Caki2 (cell line): ENCODE data around the gene OSER1. TPM values are rescaled to one million over a fixed set of nuclear protein-coding genes. Genes with fewer than 3 reads are reported as not detected.
A peak's percentile ranks its signal among the peaks of the same experiment; 100 is the strongest.

Experiments used
- DNase-seq: peaks from one replicate; pipeline ENCODE4 v3.0.0-alpha.2; 2015; ENCODE audit warnings: low read depth
- in situ Hi-C: cut with HindIII; loops from 2 replicates; pipeline ENCODE4 v1.10.0; 2016; ENCODE audit warnings: low sequenced_read_pairs, low pct_unique_long_range_greater_than_20kb, mixed read lengths
- total RNA-seq: library from RNA; depleted of rRNA; stranded (reverse); fragments of >200 nt; shearing (Covaris generic); gene quantifications from 2 replicates; pipeline ENCODE4 v1.2.3, GENCODE V29; 2014; ENCODE audit warnings: low replicate concordance; rRNA removed

OSER1 gene
- total RNA-seq, 1 experiment from 2014 or later = 72.4 TPM

GRCh38 chr20:44166008-44166407, 44.6 kb downstream of the OSER1 start:
- in situ Hi-C loops = no loop called here
- DNase-seq = peak; percentile 80

GRCh38 chr20:44160133-44160532, 50.4 kb downstream of the OSER1 start:
- in situ Hi-C loops = no loop called here
- no peak for DNase-seq

DNA sequence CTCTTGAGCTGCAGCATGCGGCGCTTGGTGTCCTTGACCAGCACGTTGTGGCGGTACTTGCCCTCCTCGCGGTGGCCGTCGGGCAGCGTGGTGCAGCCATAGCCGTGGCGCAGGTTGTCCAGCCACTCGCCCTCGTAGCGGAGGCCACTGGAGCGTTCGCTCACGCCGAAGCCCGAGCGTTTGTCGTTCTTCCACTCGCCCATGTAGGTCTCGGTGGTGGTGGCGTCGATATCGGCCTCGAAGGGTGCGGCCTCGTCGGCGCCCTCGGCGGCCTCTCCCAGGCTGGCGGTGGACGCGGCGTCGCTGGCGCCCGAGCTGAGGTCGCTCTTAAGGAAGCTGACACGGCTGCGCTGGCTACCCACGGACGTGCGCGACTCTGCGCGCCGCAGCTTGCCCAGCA, 50.9 kb downstream of the OSER1 start:
- in situ Hi-C loops = no loop called here
- DNase-seq = no peak

- in situ Hi-C loops = no loop called here
- DNase-seq = no peak
Measured at GRCh38 chr20:44159125-44159524, 51.4 kb downstream of the OSER1 start.

DNA sequence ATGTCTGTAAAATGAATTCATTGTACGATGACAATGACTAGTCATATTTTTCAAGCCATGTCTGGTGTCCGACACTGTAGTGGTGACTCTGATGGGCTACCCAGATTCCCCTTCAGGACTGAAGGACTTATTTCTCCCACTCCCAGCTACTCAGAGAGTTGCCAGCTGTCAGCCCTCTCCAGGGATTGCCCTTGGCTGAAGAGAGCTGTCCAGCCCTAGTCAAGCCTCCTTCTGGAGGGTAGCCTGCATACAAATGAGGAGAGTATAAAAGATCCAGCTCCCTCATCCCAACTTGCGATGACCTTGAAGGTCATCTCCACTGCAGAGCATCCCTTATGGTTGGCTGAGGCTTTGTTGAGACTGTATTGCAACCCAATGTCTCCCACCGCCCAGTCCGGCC, 53.5 kb downstream of the OSER1 start:
- in situ Hi-C loops = no loop called here
- DNase-seq = no peak

DNA sequence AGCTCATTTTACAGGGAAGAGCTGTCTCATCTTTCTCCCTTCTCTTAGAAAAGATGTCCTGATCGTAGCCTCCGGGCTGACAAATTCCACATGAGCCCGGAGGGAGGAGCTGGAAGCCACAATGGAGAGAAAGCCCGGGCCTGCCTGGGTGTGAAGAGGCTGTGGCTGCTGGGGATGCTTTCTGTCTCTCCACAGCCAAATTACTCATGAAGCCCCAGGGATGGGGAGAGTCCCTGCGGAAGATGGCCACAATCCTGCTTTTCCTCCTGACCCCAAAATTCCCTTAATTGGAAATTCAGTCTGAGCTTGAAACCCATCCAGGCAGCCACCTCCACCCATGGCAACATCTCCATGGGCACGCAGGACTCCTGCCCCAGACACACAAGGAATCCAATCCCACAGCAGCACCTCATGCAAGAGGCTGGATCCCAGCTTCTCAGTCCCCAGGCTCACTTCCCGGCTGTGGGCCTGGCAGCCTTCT, 56.0 kb downstream of the OSER1 start:
- DNase-seq = no peak

GRCh38 chr20:44153636-44154043, 56.9 kb downstream of the OSER1 start:
- in situ Hi-C loops = no loop called here
- no peak for DNase-seq

More for the DNA sequence above, 56.0 kb downstream of the OSER1 start:
- in situ Hi-C loops = no loop called here

DNA sequence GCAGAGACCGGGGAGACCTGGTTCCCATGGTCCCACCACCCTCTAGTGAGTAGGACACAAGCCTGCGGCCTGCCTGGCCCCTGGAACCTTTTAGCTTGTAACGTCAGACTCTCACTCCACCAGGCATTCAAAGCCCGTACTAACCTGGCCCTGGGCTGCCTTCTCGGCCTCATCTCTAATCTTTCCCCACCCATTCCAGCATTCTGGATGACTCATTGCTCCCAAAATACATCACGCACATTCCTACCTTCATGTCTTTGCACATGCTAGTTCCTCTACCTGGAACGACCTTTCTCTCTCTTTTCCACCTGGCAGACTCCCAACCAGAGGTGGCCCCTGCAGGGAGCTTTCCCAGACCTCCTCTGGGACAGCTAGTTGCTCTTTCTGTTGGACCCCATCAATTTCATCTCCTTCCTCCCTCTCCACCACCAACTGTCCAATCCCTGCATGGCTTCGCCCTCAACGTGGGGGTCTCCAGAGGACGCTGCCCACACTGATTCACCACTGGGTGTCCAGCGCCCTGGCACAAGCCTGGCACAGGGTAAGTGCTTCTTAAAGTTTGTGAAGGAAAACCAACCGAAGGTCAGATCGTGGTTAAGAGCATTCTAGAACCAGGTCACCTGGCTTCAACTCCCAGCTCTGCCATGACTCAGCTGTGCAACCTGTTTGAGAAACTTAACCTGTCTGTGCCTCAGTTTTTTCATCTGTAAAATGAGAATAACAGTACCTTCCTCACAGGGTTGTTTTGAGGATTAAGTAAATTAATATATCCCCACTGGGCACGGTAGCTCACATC, 58.8 kb downstream of the OSER1 start:
- DNase-seq = no peak
- in situ Hi-C loops = no loop called here

DNA sequence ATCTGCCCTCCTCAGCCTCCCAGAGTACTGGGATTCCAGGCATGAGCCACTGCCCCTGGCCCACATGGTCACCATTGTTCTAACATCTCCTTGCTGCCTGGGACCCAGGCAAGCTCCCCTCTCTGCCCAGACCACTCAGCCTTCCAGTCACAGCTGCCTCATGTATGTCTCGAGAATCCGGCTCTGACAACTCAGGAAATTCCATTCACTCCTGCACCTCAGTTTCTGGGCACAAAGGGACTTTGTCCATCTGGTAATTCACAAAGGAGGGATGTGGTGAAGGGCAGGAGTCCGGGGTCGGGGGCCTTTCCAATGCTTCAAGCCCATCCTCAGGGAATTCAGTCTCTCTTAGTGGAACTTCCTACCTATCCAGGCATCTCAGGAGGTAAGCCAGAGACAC, 64.3 kb downstream of the OSER1 start:
- DNase-seq = no peak
- in situ Hi-C loops = no loop called here

Other genes starting within 250 kb of the OSER1 start
- 0.57 TPM in 1 of 2 replicates, not detected in the other for gene JPH2, start 23.6 kb downstream of the OSER1 start, total RNA-seq
- 0.37 TPM in 1 of 2 replicates, not detected in the other for gene GDAP1L1, start 36.5 kb upstream of the OSER1 start, total RNA-seq
- gene FITM2, start 100.4 kb upstream of the OSER1 start, total RNA-seq = 5.0 and 6.9 TPM in 2 replicates
- gene R3HDML, start 126.3 kb upstream of the OSER1 start, total RNA-seq = not detected in 2 replicates
- gene HNF4A, start 144.9 kb upstream of the OSER1 start, total RNA-seq = not detected in 2 replicates